HG03045 (cell line): ENCODE results near the gene CXorf49B.
"Not testable (repeated sequence)": the region's sequence is repeated elsewhere in the genome, so short reads cannot be mapped to it uniquely, and the experiment has no call there.

Source experiments
- ATAC-seq: cut with Tn5 transposase; IDR thresholded peaks from one replicate; pipeline ENCODE4 v1.9.1; 2021; ENCODE audit warnings: mild to moderate bottlenecking, moderate library complexity; ENCODE audit not compliant: unreplicated experiment

The CXorf49B gene

GRCh38 chrX:71763049-71763448 is at the start of gene CXorf49B:
Gene CXorf49B (plus strand): TSS chrX:71763349. CDS start chrX:71763424, 75 bp downstream.
- not testable (repeated sequence) for ATAC-seq

GRCh38 chrX:71714064-71714463 is 49.1 kb upstream of the CXorf49B start:
- not testable (repeated sequence) for ATAC-seq

- not testable (repeated sequence) for ATAC-seq
Measured at GRCh38 chrX:71715551-71715950, 47.6 kb upstream of the CXorf49B start.

GRCh38 chrX:71716323-71716722 is 46.8 kb upstream of the CXorf49B start:
- not testable (repeated sequence) for ATAC-seq

- not testable (repeated sequence) for ATAC-seq
Measured at GRCh38 chrX:71718185-71718584, 45.0 kb upstream of the CXorf49B start, which contains the start of gene CXorf49. Gene CXorf49 (minus strand): TSS chrX:71718285. CDS start chrX:71718151, 134 bp downstream.

- ATAC-seq: not testable (repeated sequence)
Measured at GRCh38 chrX:71719195-71719594, 44.0 kb upstream of the CXorf49B start.

GRCh38 chrX:71720289-71720886 is 42.8 kb upstream of the CXorf49B start:
- ATAC-seq: not testable (repeated sequence)

- not testable (repeated sequence) for ATAC-seq
Measured at GRCh38 chrX:71760688-71761281, 2.4 kb upstream of the CXorf49B start.

GRCh38 chrX:71764832-71765231 is 1.7 kb downstream of the CXorf49B start:
- ATAC-seq: not testable (repeated sequence)

- ATAC-seq: not testable (repeated sequence)
Measured at GRCh38 chrX:71765613-71766012, 2.5 kb downstream of the CXorf49B start.

GRCh38 chrX:71767134-71767533 is 4.0 kb downstream of the CXorf49B start:
- ATAC-seq: not testable (repeated sequence)

GRCh38 chrX:71778322-71778721 is 15.2 kb downstream of the CXorf49B start:
- not testable (repeated sequence) for ATAC-seq

GRCh38 chrX:71782225-71782949 is 19.2 kb downstream of the CXorf49B start:
- ATAC-seq: not testable (repeated sequence)

- ATAC-seq: not testable (repeated sequence)
Measured at GRCh38 chrX:71782950-71783299, 19.8 kb downstream of the CXorf49B start.

GRCh38 chrX:71783569-71784347 is 20.6 kb downstream of the CXorf49B start:
- not testable (repeated sequence) for ATAC-seq

- not testable (repeated sequence) for ATAC-seq
Measured at GRCh38 chrX:71784348-71784983, 21.3 kb downstream of the CXorf49B start.

- not testable (repeated sequence) for ATAC-seq
Measured at GRCh38 chrX:71806450-71806849, 43.3 kb downstream of the CXorf49B start.

- ATAC-seq: no peak
Measured at GRCh38 chrX:71809886-71810285, 46.7 kb downstream of the CXorf49B start.

- no peak for ATAC-seq
Measured at GRCh38 chrX:71814123-71814912, 51.2 kb downstream of the CXorf49B start.
